ENCODE results near the gene ATP2B2.

The ATP2B2 gene

DNA sequence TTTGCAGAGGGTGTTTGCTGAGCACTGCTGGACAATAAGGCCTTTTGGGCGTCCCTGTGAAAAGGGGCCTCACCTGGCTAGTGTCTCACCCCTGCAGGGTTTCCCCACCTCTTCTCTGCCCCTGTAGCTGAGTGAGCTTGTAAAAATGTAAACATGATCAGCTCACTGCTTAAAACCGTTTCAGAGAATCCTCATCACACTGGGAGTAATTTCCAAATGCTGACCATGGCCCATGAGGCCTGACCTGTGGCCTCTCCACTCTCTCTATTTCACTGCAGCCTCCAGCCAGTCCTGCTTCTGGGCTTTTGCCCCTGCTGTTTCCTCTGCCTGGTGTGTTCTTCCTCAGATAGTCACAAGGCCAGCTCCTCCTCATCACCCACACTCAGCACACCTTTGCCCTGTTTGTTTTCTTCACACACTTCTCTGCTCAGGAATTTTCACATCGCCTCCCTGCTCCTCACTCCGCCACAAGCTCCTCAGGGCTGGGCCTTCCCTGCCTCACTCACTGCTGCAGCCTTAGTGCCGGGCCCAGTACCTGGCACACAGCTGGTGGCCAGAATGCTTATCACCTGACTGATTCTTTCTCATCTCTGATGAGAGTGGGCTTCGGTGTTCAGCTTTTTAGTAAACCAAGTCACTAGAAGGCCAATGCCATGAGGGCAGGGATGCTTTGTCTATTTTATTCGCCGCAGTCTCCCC is 105.2 kb downstream of the ATP2B2 start:
- no peak for DNase-seq (ENCODE audit: low read depth)

- DNase-seq (ENCODE audit: low read depth) = no peak
Observed at GRCh38 chr3:10399634-10400033, 105.8 kb downstream of the ATP2B2 start.

GRCh38 chr3:10398341-10398740 is 107.0 kb downstream of the ATP2B2 start:
- DNase-seq (ENCODE audit: low read depth) = no peak

- DNase-seq (ENCODE audit: low read depth) = no peak
Observed at GRCh38 chr3:10397879-10398278, 107.5 kb downstream of the ATP2B2 start.

- no peak for DNase-seq (ENCODE audit: low read depth)
Observed at GRCh38 chr3:10396931-10397330, 108.5 kb downstream of the ATP2B2 start.

- DNase-seq (ENCODE audit: low read depth) = no peak
Observed at GRCh38 chr3:10396083-10396482, 109.3 kb downstream of the ATP2B2 start.

GRCh38 chr3:10395671-10396070 is 109.7 kb downstream of the ATP2B2 start:
- no peak for DNase-seq (ENCODE audit: low read depth)

DNA sequence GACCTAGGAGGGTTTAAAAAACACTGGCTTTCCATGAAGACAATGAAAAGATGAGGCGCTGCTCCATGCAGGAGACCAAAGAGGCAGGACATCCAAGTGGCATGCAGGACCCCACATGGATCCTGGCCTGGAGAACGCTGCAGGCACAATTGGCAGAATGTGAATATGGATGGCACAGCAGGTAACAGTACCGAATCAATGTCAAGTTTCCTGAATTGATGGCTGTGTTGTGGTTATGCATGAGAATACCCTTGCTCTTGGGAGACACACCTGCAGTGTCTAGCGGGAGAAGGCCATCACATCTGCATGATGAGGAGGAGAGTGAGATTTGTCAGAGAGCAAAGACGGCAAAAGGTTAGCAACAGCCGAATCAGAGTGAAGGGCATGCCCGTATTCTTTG is 110.2 kb downstream of the ATP2B2 start:
- no peak for DNase-seq (ENCODE audit: low read depth)

GRCh38 chr3:10394491-10395025 is 110.8 kb downstream of the ATP2B2 start:
- DNase-seq (ENCODE audit: low read depth) = no peak

- DNase-seq (ENCODE audit: low read depth) = no peak
Observed at GRCh38 chr3:10393514-10393913, 111.9 kb downstream of the ATP2B2 start.

DNA sequence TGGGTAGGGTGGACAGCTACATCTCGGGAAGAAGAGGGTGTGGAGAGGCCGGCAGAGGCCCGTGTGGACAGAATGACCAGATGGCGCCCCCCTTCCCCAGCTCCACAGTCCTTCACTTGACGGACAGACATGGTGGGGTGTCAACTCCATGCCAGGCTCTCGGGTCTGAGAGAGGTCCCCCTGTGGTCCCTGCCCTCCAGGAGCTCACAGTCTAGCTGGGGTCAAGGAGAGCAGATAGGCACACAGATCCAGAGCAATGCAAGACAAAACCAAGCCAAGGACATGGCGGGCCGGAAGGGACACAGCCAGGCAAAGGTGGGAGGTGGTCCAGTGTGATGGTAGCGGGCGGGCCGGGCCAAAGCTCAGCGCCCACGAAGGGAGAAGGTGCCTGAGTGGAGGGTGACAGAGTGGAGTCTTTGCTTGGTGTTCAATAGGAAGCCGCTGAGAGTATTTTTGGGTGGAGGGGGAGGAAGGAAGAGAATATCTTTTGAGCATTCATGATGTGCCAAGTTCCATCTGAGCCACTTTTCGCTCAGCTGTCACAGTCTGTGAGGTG is 112.4 kb downstream of the ATP2B2 start:
- DNase-seq (ENCODE audit: low read depth) = no peak

- no peak for DNase-seq (ENCODE audit: low read depth)
Observed at GRCh38 chr3:10392244-10392643, 113.1 kb downstream of the ATP2B2 start.

- DNase-seq (ENCODE audit: low read depth) = no peak
Observed at GRCh38 chr3:10391391-10391790, 114.0 kb downstream of the ATP2B2 start.

GRCh38 chr3:10390641-10391373 is 114.6 kb downstream of the ATP2B2 start:
- no peak for DNase-seq (ENCODE audit: low read depth)

DNA sequence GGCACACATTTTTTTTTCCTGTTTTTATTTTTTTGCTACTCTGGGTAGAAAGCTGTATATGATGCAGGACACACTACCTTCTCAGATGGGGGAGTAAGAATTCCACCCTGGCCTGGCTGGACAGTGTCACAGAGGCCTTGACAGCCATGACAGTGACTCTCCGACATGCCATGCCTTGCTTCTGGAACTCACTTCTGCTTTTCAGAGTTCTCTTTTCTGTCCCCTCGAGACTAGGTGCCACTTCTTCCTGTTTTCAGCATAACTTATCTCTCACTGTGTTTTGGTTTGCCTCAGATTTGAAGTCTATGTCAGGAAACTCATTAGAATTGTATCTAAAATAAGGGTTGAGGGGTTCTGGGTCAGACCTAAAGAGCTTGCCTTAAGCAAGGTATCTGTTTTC is 115.4 kb downstream of the ATP2B2 start:
- DNase-seq (ENCODE audit: low read depth) = no peak

GRCh38 chr3:10389339-10389738 is 116.0 kb downstream of the ATP2B2 start:
- DNase-seq (ENCODE audit: low read depth) = no peak

DNA sequence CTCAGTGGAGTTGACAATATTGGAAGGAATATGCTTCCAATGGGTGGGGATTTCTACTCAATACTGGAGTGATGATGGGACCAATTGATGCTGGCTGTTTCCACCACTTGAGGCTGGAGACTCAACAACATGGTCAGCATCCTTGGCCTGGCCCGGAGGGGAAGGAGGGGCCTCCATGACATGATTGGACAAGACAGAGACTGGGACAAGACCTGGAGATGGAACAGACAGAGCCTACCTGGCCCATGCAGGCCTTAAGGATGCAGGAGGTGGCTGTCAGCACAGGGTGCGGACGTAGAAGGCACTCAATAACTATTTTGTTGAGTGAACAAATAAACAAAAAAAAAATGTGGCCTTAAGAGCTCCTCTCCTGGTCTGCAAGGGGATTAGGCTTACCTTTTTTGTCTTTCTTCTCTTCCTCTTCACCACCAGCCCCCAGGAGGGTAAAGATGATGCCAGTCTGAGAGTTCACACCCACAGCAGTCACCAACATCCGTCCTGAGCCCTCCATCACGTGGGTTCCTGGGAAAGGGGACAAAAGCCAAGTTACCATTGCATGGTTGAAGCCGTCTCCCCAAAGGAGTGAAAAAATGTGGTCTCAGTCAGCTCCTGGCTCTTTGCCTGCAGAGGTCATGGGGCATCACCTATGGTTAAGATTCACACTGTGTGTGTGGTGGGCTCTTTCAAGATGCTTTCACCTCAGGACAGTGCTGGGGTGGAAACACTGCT is 117.3 kb downstream of the ATP2B2 start:
- no peak for DNase-seq (ENCODE audit: low read depth)

- no peak for DNase-seq (ENCODE audit: low read depth)
Observed at GRCh38 chr3:10386121-10386520, 119.3 kb downstream of the ATP2B2 start.

- no peak for DNase-seq (ENCODE audit: low read depth)
Observed at GRCh38 chr3:10384541-10385360, 120.6 kb downstream of the ATP2B2 start.

- DNase-seq (ENCODE audit: low read depth) = no peak
Observed at GRCh38 chr3:10383850-10384248, 121.5 kb downstream of the ATP2B2 start.

Data from HS-5 (cell line).